Chondrocyte (in vitro differentiated cells): ENCODE measurements around the gene ACAA1. TPM values are rescaled to one million over a fixed set of nuclear protein-coding genes. Genes with fewer than 3 reads are reported as not detected.

Source experiments
- DNase-seq: peaks from one replicate; pipeline ENCODE4 v3.0.0; 2021; ENCODE audit warnings: mixed read lengths, low spot score
- H3K27ac Mint-ChIP-seq: one replicate; pipeline ENCODE4 v1.8.0; 2021; ENCODE audit warnings: mild to moderate bottlenecking, moderate library complexity, mixed read lengths; ENCODE audit not compliant: unreplicated experiment
- H3K27me3 Mint-ChIP-seq: 2 replicates; pipeline ENCODE4 v1.8.0; 2021; ENCODE audit warnings: low read depth, mixed read lengths
- H3K36me3 Mint-ChIP-seq: 2 replicates; pipeline ENCODE4 v1.8.0; 2021; ENCODE audit warnings: low read depth, mixed read lengths
- H3K4me1 Mint-ChIP-seq: 2 replicates; pipeline ENCODE4 v1.8.0; 2021; ENCODE audit warnings: low read depth, mild to moderate bottlenecking, mixed read lengths
- H3K4me3 Mint-ChIP-seq: one replicate; pipeline ENCODE4 v1.8.0; 2021; ENCODE audit warnings: mild to moderate bottlenecking, moderate library complexity, mixed read lengths; ENCODE audit not compliant: unreplicated experiment
- H3K9me3 Mint-ChIP-seq: 2 replicates; pipeline ENCODE4 v1.8.0; 2021; ENCODE audit warnings: low read depth, mixed read lengths
- total RNA-seq: library from RNA; stranded (reverse); gene quantifications from 3 replicates; pipeline ENCODE4 v1.2.1, GENCODE V29; 2021
- TF ChIP-seq, protein P1 (sequence below): fragments of 200-600 bp; sonication (generic); IDR thresholded peaks from 2 replicates; pipeline ENCODE4 v1.5.0; 2021; ENCODE audit warnings: antibody characterized with exemption, mild to moderate bottlenecking, moderate library complexity

ACAA1 gene
- total RNA-seq, 1 donor from 2014 or later = 48.6 TPM

- no peak for DNase-seq
- no peak overlapping the region for H3K27ac Mint-ChIP-seq
- TF ChIP-seq, protein P1, sequence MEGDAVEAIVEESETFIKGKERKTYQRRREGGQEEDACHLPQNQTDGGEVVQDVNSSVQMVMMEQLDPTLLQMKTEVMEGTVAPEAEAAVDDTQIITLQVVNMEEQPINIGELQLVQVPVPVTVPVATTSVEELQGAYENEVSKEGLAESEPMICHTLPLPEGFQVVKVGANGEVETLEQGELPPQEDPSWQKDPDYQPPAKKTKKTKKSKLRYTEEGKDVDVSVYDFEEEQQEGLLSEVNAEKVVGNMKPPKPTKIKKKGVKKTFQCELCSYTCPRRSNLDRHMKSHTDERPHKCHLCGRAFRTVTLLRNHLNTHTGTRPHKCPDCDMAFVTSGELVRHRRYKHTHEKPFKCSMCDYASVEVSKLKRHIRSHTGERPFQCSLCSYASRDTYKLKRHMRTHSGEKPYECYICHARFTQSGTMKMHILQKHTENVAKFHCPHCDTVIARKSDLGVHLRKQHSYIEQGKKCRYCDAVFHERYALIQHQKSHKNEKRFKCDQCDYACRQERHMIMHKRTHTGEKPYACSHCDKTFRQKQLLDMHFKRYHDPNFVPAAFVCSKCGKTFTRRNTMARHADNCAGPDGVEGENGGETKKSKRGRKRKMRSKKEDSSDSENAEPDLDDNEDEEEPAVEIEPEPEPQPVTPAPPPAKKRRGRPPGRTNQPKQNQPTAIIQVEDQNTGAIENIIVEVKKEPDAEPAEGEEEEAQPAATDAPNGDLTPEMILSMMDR = no peak
These were observed 17.1 kb upstream of the ACAA1 start for GRCh38 chr3:38154033-38154494.

DNA sequence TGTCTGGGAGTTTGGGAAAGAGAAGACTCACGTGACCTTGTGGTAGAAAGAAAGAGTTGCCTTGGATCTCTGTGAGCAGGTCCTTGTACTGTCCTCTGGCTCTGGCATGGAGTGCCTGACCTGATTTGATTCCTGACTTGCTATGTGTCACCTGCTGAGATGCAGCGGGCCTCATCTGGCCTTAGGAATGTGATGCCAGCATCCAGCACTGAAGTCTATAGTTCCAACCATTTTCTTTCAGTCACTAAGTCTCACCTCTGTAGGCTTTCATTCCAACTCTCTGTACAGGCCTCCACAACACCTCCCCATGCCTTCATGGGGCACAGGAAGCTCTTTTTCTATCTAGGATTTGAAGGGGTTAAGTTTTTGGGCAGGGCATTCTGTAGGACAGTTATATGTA is 16.3 kb upstream of the ACAA1 start:
- Mint-ChIP-seq H3K4me3 (no peak overlapping the region), H3K27me3 (no peaks in the 10 kb centered on the region), H3K9me3 (no peaks in the 10 kb centered on the region), H3K4me1 (no peaks in the 10 kb centered on the region), H3K27ac (no peak overlapping the region), H3K36me3 (no peaks in the 10 kb centered on the region)
- TF ChIP-seq, protein P1 = no peak
- no peak for DNase-seq

More at GRCh38 chr3:38154033-38154494, 17.1 kb upstream of the ACAA1 start:
- Mint-ChIP-seq H3K27me3 (no peaks in the 10 kb centered on the region), H3K4me3 (no peak overlapping the region), H3K9me3 (no peaks in the 10 kb centered on the region), H3K4me1 (no peaks in the 10 kb centered on the region), H3K36me3 (no peaks in the 10 kb centered on the region)

- H3K9me3 Mint-ChIP-seq = peaks cover under 1% of the 10 kb centered on the region
- H3K4me1 Mint-ChIP-seq = no peaks in the 10 kb centered on the region
- H3K36me3 Mint-ChIP-seq = no peaks in the 10 kb centered on the region
- H3K27ac Mint-ChIP-seq = no peak overlapping the region
- H3K27me3 Mint-ChIP-seq = no peaks in the 10 kb centered on the region
- no peak overlapping the region for H3K4me3 Mint-ChIP-seq
- TF ChIP-seq, protein P1 = no peak
- no peak for DNase-seq
These were observed 15.7 kb upstream of the ACAA1 start for GRCh38 chr3:38152609-38153008.

DNA sequence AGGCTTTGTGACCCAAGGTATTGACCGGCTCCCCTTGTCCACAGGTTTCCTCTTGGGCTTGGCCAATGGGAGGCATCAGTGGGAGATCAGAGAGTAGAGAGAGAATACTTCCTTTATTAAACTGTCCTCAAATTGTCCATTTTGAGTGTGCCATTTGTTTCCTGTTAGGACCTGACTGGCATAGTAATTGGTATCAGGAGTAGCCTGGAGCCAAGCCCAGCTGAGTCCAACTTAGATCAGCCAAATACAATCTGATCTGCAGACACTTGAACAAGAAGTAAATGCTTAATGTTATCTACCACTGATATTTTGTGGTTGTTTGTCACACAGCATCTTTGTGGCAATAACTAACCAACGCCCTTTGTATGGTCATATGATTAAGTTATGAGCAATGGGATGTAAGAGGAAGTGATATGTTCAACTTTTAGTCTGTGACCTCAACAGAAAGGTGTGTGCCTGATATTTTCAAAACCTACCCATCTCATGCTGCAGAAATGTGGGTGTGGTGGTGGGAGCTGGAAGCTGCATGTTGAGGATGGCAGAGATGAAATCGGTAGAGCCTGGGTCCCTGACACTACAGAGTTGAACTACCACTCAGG is 14.8 kb upstream of the ACAA1 start:
- Mint-ChIP-seq H3K4me1 (no peaks in the 10 kb centered on the region), H3K27me3 (no peaks in the 10 kb centered on the region), H3K36me3 (peaks cover under 1% of the 10 kb centered on the region), H3K9me3 (peaks cover 9% of the 10 kb centered on the region), H3K27ac (no peak overlapping the region), H3K4me3 (no peak overlapping the region)
- TF ChIP-seq, protein P1 = no peak
- DNase-seq = no peak

DNA sequence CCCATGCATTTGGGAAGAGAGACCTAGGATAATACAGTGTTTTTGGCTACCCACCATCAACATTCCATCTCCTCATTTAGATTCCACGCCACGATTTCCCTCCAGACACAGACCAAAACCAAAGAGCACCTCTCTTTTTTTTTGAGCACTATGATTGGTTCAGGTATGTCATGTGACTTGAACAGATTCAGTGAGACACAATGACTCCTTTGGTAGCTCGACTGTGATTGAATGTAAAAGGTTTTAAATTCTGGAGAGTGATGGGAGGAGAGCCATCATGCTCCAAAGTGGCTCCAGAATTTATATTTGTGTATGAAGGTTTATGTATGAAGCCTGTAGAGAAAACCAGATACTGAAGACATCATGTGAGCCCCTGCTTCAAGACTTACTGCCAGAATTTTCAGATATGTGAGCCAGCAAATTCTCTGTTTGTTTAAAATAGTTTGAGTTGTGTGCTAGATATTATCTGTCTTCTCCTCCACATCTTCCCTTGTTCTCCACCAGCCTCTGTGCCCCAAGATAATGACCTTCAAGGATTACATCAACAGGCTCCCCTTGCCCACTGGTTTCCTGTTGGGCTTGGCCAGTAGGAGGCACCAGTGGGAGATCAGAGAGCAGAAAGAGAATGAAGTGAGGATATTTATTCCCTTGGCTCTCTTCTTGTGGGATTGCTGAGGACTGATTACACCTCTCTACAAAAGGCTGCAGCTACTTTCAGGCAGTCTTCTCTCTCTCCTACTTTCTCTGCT is 14.0 kb upstream of the ACAA1 start:
- TF ChIP-seq, protein P1 = no peak
- H3K36me3 Mint-ChIP-seq = peaks cover 2% of the 10 kb centered on the region
- H3K4me1 Mint-ChIP-seq = no peaks in the 10 kb centered on the region
- no peak overlapping the region for H3K4me3 Mint-ChIP-seq
- H3K9me3 Mint-ChIP-seq = peaks cover 16% of the 10 kb centered on the region
- no peak overlapping the region for H3K27ac Mint-ChIP-seq
- DNase-seq = no peak
- no peaks in the 10 kb centered on the region for H3K27me3 Mint-ChIP-seq
